HT1080 (cell line): Measurements from ENCODE around the gene CCM2L. TPM values are rescaled to one million over a fixed set of nuclear protein-coding genes. Genes with fewer than 3 reads are reported as not detected.
A peak's percentile ranks its signal among the peaks of the same experiment; 100 is the strongest.
"Not testable (repeated sequence)": the region's sequence is repeated elsewhere in the genome, so short reads cannot be mapped to it uniquely, and the experiment has no call there.

Experiments
- DNase-seq: peaks from one replicate; pipeline ENCODE4 v3.0.0-alpha.2; 2015; ENCODE audit warnings: low read depth
- total RNA-seq: library from RNA; depleted of rRNA; stranded (reverse); fragments of >200 nt; shearing (Covaris generic); gene quantifications from 2 replicates; pipeline ENCODE4 v1.2.3, GENCODE V29; 2014

CCM2L gene
- total RNA-seq, 1 experiment from 2014 or later: not detected

DNA sequence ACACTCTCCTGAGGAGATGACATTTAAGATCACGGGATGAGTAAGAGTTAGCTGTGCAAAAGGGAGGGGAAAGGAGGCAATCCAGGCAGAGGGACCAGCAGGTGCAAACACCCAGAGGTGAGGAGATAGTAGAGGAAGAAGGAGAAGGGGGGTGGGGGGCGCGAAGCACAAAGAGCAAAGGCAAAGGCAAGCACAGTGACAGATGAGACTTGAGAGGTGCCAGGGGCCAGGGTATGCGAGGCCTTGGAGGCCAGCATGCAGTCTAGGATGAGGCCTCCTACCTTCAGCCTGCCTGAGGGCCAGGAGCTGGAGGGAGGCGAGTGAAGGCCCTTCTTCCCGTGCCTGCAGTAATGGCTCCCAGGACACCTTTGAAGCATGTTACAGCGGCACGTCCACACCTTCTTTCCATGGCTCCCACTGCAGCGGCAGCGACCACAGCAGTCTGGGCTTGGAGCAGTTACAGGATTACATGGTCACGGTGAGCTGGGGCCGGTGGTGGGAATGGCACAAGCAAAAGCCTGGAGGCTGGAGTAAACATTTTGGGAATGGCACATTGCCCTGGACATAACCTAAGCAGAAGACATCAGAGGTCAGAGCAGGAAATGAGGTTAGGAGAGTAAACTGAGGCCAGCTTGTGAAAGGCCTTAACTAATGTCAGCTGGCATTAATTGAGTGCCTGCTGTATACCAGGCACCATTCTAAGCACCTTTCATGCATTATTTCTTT, 18.6 kb downstream of the CCM2L start:
- DNase-seq: peak; percentile 26

GRCh38 chr20:32029561-32029960, 19.3 kb downstream of the CCM2L start:
- DNase-seq: no peak

GRCh38 chr20:32031007-32031958, 21.0 kb downstream of the CCM2L start:
- peak; percentile 78 for DNase-seq

DNA sequence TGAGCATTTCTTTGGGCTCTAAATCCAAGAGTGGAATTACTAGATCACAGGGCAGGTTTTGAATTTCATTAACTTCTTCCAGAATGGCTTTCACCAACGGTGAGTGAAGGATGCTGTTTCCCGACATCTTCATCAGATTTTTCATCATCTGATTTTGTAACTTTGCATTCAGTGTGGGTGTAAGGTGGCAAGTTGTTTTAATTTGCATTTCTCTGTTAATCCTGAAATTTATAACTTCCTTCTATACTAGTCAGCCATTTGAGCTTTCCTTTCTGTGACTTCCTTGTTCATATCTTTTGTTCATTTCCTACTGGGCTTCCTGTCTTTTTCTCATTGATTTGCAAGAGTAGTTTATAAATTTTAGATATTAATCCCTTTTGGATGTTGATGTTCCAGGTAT, 23.1 kb downstream of the CCM2L start:
- DNase-seq: no peak

- DNase-seq: not testable (repeated sequence)
Measured at GRCh38 chr20:32033721-32034120, 23.5 kb downstream of the CCM2L start.

DNA sequence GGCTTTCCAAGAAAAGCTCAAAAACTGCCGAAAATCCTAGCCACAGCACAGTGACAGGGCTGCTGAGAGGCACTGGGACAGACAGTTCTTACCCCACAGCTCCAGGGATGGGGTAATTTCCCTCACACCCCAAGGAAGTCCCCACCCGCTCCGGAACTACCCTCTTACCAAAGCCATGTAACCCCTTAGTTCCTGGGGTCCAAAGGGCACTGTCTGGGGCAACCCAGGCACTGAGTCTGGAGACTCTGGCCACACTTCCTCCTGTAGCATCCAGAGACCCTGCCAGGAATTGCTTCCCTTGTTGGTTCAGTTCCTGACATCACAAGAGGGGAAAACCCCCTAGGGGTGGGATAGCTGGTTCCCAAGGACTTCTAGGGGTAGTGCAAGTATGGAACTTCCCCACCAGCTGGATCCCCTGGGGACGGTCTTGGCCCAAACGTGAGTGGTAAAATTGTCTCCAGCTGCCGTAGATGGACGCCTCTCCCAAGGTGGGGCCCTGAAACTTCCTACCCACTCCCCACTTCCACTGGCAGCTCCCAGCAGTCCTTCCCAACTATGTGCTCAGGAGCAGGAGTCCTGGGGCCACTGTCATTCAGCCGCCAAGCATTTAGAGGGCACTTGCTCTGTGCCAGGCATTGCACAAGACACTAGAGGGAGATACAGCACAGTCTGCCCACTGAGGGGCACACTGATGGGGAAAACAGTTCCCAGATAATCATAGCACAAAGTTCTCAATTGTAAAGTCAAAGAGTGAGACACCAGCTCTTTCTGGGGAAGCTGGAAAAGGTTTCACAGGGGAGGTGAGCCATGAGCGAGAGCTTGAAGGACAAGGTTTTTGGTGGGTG, 24.6 kb downstream of the CCM2L start:
- no peak for DNase-seq

DNA sequence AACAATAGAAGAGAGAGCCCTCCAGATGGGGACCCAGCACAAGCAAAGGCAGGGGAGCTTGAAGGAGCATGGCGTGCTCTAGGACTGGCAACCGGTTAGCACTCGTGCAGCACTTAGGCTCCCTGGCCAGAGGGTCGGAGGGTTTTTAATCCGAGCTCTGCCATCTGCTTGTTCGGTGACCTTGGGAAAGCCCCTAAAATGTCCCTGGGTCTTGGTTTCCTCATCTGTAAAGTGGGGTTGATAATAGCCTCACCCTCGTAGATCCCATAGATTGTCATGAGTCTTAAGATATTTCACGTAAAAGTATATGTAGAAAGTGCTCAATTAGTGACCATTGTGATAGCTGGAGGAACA, 25.2 kb downstream of the CCM2L start:
- no peak for DNase-seq

GRCh38 chr20:32036252-32036651, 26.0 kb downstream of the CCM2L start:
- no peak for DNase-seq

GRCh38 chr20:32036716-32037485, 26.7 kb downstream of the CCM2L start:
- no peak for DNase-seq

DNA sequence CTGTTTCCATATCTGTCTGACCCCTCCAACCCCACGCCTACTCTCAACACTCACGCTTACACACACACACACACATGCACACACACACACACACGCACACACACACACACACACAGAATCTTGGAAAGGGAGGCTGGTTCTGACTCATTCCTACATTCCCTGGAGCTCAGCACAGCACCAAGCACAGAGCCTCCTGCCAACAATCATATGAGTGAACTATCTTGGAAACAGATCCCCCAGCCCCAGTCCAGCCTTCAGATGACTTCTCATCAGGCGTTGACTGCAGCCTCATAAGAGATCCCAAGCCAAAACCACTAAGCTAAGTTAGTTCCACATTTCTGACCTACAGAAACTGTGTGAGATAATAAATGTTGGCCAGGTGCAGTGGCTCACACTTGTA, 27.7 kb downstream of the CCM2L start:
- DNase-seq: peak; percentile 51

- no peak for DNase-seq
Measured at GRCh38 chr20:32040142-32040953, 30.1 kb downstream of the CCM2L start.

- peak; percentile 34 for DNase-seq
Measured at GRCh38 chr20:32045999-32046398, 35.8 kb downstream of the CCM2L start.

GRCh38 chr20:32050324-32050841, 40.1 kb downstream of the CCM2L start:
- DNase-seq: no peak

GRCh38 chr20:32050851-32051556, 40.8 kb downstream of the CCM2L start:
- DNase-seq: no peak

GRCh38 chr20:32051720-32052089, 41.5 kb downstream of the CCM2L start:
- DNase-seq: no peak

DNA sequence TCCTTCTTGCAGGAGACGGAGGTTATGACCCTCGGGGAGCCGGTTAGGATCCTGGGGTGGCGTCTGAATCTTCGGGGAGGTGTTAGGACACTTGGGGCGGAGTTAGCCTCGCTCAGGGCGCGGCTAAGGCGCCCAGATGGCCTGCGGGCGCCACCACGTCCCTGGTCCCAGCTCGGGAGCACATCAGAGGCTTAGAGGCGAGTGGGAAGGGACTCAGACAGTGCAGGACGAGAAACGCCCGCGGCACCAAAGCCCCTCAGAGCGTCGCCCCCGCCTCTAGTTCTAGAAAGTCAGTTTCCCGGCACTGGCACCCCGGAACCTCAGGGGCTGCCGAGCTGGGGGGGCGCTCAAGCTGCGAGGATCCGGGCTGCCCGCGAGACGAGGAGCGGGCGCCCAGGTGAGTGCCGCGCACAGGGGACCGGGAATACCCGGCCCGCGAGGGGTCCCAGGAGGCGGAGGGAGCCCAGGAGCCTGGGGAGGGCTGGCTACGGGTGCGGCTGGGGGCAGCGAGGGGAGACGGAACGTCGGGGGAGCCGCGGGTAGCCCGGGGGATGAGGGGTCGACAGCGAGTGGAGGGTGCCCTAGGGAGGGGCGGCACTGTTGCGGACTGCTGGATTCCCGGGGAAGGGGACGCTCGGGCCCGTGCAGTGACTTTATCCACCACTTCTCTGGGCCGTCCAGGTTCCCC, 42.0 kb downstream of the CCM2L start, which contains the start of gene HCK:
TSS of gene HCK (plus strand) at position 153 of the 688 bp plus-strand sequence.
- DNase-seq: no peak

GRCh38 chr20:32052778-32053362, 42.6 kb downstream of the CCM2L start:
- DNase-seq: no peak

DNA sequence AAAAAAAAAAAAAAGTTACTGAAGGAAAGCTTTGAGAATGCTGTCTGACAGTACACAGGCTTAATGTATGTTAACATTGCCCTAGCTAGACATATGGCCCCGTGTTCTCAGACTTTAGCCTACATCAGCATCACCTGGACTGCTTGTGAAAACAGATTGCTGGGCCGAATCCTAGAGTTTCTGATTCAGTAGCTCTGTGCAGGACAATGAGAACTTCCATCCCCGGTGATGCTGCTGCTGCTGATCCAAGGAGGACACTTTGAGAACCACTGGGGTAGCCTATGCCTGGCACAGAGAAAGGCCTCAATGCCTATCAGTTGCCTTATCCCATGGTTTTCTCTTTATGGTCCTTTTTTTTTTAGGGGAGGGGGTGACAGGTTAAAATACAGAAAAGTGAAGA, 43.4 kb downstream of the CCM2L start:
- DNase-seq: no peak
